GM18873 (cell line): ENCODE measurements around the gene RMND5B.
"Not testable (repeated sequence)": the region's sequence is repeated elsewhere in the genome, so short reads cannot be mapped to it uniquely, and the experiment has no call there.

ENCODE experiments used
- ATAC-seq: cut with Tn5 transposase; IDR thresholded peaks from one replicate; pipeline ENCODE4 v1.9.1; 2021; ENCODE audit warnings: mild to moderate bottlenecking, moderate library complexity, moderate number of reproducible peaks; ENCODE audit not compliant: unreplicated experiment, low FRiP score

The RMND5B gene

GRCh38 chr5:178127300-178128009 is 3.4 kb upstream of the RMND5B start:
- ATAC-seq: not testable (repeated sequence)

DNA sequence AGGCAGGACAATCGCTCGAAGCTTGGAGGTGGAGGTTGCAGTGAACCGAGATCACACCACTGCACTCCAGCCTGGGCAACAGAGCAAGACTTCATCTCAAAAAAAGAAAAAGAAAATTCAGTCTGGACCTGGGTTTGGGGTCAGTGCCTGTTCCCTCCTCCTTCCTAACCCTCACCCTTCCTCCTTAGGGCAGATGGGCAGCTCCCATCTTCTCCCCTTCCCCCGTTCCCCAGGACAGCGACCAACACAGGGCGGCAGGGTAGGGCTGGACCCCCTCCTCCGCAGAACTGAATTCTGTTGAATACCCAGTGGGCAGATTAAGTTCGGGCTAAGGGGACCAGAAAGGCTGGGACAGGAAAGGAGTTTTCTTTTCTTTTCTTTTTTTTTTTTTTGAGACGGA is 1.5 kb upstream of the RMND5B start:
- ATAC-seq: no peak

DNA sequence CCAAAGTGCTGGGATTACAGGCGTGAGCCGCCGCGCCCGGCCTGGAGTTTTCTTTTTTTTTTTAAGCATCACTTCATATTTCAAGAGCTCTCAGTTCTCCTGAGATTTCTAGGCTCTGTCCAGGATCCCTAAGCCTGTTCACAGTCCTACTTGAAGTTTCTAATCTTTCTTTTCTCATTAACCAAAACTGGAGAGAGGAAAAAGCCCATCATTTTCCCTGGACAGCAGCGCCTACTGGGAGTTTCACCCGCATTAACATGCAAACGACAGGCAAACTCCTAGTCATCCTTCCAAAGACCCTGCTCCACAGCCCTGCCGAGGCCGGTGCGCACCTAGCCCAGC is 609 bp upstream of the RMND5B start:
- ATAC-seq: not testable (repeated sequence)

DNA sequence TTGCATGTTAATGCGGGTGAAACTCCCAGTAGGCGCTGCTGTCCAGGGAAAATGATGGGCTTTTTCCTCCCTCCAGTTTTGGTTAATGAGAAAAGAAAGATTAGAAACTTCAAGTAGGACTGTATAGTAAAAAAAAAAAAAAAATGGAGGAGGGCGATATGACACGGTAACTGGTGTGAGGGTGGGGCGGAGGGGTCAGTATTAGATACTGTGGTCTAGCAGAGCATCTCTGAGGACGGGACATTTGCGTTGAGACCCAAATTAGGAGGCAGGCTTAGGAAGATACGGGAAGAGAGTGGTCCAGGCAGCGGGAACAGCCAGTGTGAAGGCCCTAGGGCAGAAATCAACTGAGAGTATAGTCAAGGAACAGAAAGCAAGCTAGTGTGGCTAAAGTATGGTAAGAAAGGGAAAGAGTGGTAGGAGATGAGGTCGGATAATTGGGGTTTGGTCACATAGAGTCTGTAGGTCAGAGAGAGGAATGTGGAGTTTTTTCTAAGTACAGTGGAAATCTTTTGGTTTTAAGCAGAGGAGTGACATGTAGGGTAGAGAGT is 707 bp downstream of the RMND5B start:
- ATAC-seq: no peak

DNA sequence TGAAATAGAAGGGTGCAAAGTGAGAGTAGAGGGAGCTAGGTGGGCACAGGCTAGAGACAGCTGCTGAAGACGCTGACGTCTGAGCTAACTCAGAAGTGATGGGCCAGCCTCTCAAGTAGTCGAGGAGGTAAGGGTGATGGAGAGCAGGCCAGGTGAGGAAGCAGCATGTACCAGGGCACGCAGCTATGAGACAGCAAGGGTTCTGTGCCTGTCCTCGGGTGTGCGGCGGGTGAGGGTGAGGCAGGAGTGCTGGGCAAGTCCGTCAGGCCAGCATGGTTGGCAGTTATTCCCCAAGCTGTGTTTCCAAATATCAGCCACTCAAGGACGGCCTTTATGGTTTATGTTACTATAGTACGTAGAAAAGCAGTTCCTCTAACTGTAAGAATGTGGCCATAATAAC is 6.2 kb downstream of the RMND5B start:
- ATAC-seq: no peak

DNA sequence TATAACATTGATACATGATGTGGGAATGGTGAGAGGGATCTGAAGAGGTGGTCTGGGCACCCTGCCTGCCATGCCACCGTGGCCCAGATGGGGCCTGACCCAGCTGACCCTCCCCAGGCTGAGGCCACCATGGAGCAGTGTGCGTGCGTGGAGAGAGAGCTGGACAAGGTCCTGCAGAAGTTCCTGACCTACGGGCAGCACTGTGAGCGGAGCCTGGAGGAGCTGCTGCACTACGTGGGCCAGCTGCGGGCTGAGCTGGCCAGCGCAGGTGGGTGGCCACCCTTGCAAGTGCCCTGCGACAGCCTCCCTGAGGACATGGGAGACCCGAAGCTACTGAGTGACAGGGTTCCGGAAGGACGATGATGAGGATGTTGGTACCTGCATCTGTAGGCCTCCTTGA is 7.2 kb downstream of the RMND5B start:
- no peak for ATAC-seq

- no peak for ATAC-seq
Measured at GRCh38 chr5:178141550-178141949, 10.7 kb downstream of the RMND5B start.

GRCh38 chr5:178142642-178143041 is 11.8 kb downstream of the RMND5B start:
- ATAC-seq: no peak

GRCh38 chr5:178143246-178143645 is 12.4 kb downstream of the RMND5B start:
- no peak for ATAC-seq

- no peak for ATAC-seq
Measured at GRCh38 chr5:178143901-178144300, 13.1 kb downstream of the RMND5B start.

DNA sequence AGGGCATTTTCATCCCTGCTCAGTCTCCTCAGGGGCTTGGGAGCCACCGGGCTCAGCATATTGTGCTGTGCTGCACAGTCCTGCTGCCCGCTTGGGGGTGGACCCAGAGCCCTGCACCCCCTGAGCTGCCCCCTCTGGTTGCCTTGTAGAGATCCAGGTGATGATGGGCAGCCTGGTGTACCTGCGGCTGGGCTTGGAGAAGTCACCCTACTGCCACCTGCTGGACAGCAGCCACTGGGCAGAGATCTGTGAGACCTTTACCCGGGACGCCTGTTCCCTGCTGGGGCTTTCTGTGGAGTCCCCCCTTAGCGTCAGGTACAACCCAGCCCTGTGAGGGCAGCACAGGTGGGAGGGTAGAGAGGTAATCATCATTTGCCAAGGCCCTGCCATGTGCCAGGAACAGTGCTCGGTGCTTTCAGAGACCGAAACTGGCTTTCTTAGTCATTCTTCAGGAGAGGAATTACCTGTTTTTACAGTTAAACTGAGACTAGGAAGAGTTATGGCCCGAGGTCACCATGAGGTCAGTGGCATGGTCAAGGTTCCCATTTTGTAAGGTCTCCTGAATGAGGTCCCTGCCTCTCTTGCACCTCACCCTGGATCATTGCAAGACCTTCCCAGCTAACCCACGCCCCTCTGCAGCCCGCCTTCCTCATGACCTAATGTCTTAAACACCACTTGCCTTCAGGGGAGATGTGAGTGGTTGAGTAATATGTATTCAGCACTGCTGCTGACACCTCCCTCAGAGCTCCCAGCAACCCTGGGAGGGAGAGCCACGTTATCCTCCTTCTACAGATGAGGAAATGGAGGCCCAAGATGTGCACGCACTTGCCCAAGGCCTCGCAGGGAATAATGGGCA is 15.4 kb downstream of the RMND5B start:
- ATAC-seq: no peak

DNA sequence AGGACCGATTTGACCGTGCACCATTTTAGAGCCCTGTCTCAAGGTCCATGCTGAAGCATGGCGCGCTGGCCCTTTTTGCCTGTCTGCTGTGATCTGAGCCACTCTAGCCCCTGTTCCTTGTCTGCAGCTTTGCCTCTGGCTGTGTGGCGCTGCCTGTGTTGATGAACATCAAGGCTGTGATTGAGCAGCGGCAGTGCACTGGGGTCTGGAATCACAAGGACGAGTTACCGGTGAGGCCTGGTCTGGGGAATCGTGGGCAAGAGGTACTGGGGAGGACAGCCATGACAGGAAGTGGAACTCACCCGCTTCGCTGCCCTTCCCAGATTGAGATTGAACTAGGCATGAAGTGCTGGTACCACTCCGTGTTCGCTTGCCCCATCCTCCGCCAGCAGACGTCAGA is 16.6 kb downstream of the RMND5B start:
- no peak for ATAC-seq

GRCh38 chr5:178149199-178149932 is 18.6 kb downstream of the RMND5B start:
- no peak for ATAC-seq

- ATAC-seq: no peak
Measured at GRCh38 chr5:178150977-178151734, 20.3 kb downstream of the RMND5B start.

DNA sequence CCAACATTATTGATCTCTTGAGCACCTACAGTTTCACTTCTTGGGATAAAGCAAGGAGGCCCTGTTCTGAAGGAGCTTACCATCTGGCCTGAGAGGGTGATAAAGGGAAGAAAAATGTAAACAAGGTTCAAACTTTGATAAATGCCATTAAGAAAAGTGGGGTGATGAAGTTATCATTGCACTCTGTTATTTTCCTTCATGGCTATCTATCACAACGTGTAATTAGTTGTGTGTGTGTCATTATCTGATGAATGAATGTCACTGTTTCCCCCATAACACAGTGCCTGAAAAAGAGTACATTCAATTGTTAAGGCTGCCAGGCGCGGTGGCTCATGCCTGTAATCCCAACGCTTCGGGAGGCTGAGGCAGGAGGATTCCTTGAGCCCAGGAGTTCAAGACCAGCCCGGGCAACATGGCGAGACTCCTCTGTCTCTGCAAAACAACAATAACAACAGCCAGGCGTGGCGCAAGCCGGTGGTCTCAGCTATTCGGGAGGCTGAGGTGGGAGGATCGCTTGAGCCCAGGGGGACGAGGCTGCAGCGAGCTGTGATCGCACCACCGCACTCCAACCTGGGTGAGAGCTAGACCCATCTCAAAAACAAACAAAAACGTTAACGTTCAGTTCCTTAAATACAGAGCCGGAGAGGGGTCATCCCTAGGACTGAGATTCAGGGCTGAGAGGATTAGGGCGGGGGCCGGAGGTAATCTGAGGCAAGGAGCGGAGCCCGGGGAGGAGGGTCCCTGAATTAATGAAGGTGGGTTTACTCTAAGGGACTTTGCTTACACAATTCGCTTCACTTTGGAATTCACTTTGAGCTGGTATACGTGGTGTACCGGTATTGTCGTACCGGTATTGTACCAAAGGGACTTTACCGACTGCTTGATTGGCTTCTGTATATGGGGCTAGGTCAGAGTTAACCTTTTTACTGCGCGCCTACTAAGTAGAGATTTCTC is 22.0 kb downstream of the RMND5B start:
- ATAC-seq: no peak

- peak; percentile 97 for ATAC-seq
Measured at GRCh38 chr5:178153530-178154340, 22.9 kb downstream of the RMND5B start, which contains the start of gene NHP2. Gene NHP2, minus strand, starts transcription at chr5:178153885. Its CDS starts 68 bp downstream, at chr5:178153817.

GRCh38 chr5:178155065-178155464 is 24.3 kb downstream of the RMND5B start:
- no peak for ATAC-seq

DNA sequence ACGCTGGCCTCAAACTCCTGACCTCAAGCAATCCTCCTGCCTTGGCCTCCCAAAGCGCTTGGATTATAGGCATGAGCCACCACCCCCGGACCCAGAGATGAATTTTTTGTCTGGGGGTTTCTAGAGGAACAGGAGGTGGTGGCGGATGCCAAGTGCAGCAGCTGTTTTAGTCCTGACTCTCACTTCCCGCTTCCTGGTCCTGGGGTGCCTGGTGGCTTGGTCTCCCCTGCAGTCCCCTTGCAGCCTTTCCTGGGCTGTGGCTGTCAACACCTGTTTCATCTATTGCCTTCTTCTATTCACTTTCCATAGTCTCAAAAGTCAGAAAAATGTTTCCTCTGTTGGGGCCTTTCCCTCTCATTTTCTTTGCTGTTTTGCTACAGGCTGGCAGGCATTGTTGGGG is 29.4 kb downstream of the RMND5B start:
- no peak for ATAC-seq
